ENCODE results near the gene BTBD6.

BTBD6 gene

GRCh38 chr14:105279642-105280361, 31.5 kb downstream of the BTBD6 start:
- WGBS, 2 experiments: 94 to 95% methylated on average over 18 of the region's 18 CpGs
- H3K27ac ChIP-seq (ENCODE audit: insufficient read depth, low read depth, low read length, poor library complexity, severe bottlenecking): no peak overlapping the region
- H3K4me3 ChIP-seq (ENCODE audit: insufficient read depth, low read depth, low read length): no peak overlapping the region
- H3K9me3 ChIP-seq (ENCODE audit: control insufficient read depth, low read length): no peaks in the 10 kb centered on the region
- peaks cover 26% of the 10 kb centered on the region for H3K4me1 ChIP-seq (ENCODE audit: control insufficient read depth, insufficient read depth, low read length)
- H3K36me3 ChIP-seq (ENCODE audit: control insufficient read depth, insufficient read depth, low read length): no peaks in the 10 kb centered on the region
- no peaks in the 10 kb centered on the region for H3K27me3 ChIP-seq (ENCODE audit: control insufficient read depth, insufficient read depth, low read length, poor library complexity, severe bottlenecking)

DNA sequence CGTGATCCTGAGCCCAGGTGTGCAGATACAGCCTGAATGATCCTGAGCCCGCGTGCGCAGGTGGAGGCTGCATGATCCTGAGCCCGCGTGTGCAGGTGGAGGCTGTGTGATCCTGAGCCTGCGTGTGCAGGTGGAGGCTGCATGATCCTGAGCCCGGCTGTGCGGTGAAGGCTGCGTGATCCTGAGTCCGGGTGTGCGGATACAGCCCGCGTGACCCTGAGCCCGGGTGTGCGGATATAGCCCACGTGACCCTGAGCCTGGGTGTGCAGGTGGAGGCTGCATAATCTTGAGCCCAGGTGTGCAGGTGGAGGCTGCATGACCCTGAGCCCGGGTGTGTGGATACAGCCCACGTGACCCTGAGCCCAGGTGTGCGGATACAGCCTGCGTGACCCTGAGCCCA, 32.2 kb downstream of the BTBD6 start:
- WGBS, 2 experiments: 94 to 96% methylated on average over 21 of the region's 21 CpGs
- no peaks in the 10 kb centered on the region for H3K27me3 ChIP-seq (ENCODE audit: control insufficient read depth, insufficient read depth, low read length, poor library complexity, severe bottlenecking)
- H3K4me3 ChIP-seq (ENCODE audit: insufficient read depth, low read depth, low read length): no peak overlapping the region
- peaks cover 19% of the 10 kb centered on the region for H3K4me1 ChIP-seq (ENCODE audit: control insufficient read depth, insufficient read depth, low read length)
- H3K9me3 ChIP-seq (ENCODE audit: control insufficient read depth, low read length): no peaks in the 10 kb centered on the region
- H3K36me3 ChIP-seq (ENCODE audit: control insufficient read depth, insufficient read depth, low read length): no peaks in the 10 kb centered on the region
- no peak overlapping the region for H3K27ac ChIP-seq (ENCODE audit: insufficient read depth, low read depth, low read length, poor library complexity, severe bottlenecking)

DNA sequence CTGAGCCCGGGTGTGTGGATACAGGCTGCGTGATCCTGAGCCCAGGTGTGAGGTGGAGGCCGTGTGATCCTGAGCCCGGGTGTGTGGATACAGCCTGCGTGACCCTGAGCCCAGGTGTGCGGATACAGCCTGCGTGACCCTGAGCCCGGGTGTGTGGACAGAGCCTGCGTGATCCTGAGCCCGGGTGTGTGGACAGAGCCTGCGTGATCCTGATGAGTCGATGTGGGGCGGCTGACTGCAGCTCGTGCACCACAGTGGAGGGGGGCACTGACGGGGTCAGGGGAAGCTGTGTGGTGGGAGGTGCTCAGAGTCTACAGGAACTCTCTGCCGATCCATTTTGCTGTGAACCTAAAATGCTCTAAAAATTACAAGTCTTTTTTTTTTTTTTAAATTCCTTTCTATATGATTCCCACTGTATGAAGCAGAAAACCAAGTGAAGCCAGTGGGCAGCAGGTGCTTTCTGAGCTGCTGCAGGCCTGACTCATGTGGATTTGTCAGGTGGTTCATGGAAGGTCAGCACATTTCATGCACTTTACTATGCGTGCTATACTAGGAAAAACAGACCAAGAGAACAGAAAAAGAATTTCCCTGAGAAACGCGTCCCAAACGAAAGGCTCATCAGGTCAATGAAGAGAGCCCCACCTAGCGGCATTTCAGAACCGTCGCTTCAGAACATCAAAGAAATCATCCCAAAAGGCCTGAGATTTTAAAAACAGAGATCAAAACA, 33.2 kb downstream of the BTBD6 start:
- 74% methylated on average over 23 of the region's 23 CpGs for WGBS, 2 experiments
- Histone ChIP-seq H3K9me3 (ENCODE audit: control insufficient read depth, low read length) (no peaks in the 10 kb centered on the region), H3K27ac (ENCODE audit: insufficient read depth, low read depth, low read length, poor library complexity, severe bottlenecking) (no peak overlapping the region), H3K36me3 (ENCODE audit: control insufficient read depth, insufficient read depth, low read length) (no peaks in the 10 kb centered on the region), H3K4me3 (ENCODE audit: insufficient read depth, low read depth, low read length) (no peak overlapping the region), H3K27me3 (ENCODE audit: control insufficient read depth, insufficient read depth, low read length, poor library complexity, severe bottlenecking) (no peaks in the 10 kb centered on the region), H3K4me1 (ENCODE audit: control insufficient read depth, insufficient read depth, low read length) (peaks cover 19% of the 10 kb centered on the region)

DNA sequence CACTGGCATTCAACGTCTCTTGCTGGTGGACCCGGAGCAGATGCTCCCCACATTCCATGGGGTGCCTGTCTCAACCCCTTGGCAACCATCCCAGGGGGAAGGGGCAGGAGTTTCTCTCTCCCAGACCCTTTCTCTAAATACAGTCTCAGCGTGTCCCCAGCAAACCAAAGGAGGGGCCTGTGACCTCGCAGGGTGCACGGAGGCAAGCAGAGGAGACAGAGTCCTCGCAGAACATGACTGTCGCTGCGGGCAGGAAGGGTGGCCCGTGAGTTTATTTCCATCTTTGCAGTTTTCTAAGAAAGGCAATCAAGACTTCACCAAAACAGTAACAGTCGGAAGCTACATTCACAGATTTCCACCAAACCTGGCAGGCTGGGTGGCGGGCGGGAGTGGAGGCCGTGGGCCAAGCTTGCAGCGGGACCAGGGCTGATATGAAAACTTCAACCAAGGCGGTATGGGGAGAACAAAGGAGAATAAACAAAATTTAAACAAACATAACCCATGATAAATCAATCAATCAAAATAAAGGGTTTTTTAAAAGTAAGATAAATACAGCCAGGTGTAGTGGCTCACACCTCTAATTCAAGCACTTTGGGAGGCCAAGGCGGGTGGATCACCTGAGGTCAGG, 33.9 kb downstream of the BTBD6 start:
- no peak overlapping the region for H3K4me3 ChIP-seq (ENCODE audit: insufficient read depth, low read depth, low read length)

GRCh38 chr14:105283028-105283427, 34.7 kb downstream of the BTBD6 start:
- WGBS, 2 experiments: 39 to 47% methylated on average over 10 of the region's 10 CpGs
- peaks cover 22% of the 10 kb centered on the region for H3K4me1 ChIP-seq (ENCODE audit: control insufficient read depth, insufficient read depth, low read length)

More for the DNA sequence above, 33.9 kb downstream of the BTBD6 start:
- peaks cover 22% of the 10 kb centered on the region for H3K4me1 ChIP-seq (ENCODE audit: control insufficient read depth, insufficient read depth, low read length)
- H3K27ac ChIP-seq (ENCODE audit: insufficient read depth, low read depth, low read length, poor library complexity, severe bottlenecking): no peak overlapping the region
- no peaks in the 10 kb centered on the region for H3K27me3 ChIP-seq (ENCODE audit: control insufficient read depth, insufficient read depth, low read length, poor library complexity, severe bottlenecking)
- WGBS, 2 experiments: 67 to 74% methylated on average over 15 to 16 of the region's 16 CpGs
- no peaks in the 10 kb centered on the region for H3K36me3 ChIP-seq (ENCODE audit: control insufficient read depth, insufficient read depth, low read length)
- no peaks in the 10 kb centered on the region for H3K9me3 ChIP-seq (ENCODE audit: control insufficient read depth, low read length)

GRCh38 chr14:105283899-105284298, 35.6 kb downstream of the BTBD6 start:
- H3K4me1 ChIP-seq (ENCODE audit: control insufficient read depth, insufficient read depth, low read length): peaks cover 22% of the 10 kb centered on the region
- no peak overlapping the region for H3K4me3 ChIP-seq (ENCODE audit: insufficient read depth, low read depth, low read length)
- H3K9me3 ChIP-seq (ENCODE audit: control insufficient read depth, low read length): no peaks in the 10 kb centered on the region
- no peak overlapping the region for H3K27ac ChIP-seq (ENCODE audit: insufficient read depth, low read depth, low read length, poor library complexity, severe bottlenecking)
- H3K27me3 ChIP-seq (ENCODE audit: control insufficient read depth, insufficient read depth, low read length, poor library complexity, severe bottlenecking): no peaks in the 10 kb centered on the region
- no peaks in the 10 kb centered on the region for H3K36me3 ChIP-seq (ENCODE audit: control insufficient read depth, insufficient read depth, low read length)
- 91 to 92% methylated on average over 15 of the region's 15 CpGs for WGBS, 2 experiments

More at GRCh38 chr14:105283028-105283427, 34.7 kb downstream of the BTBD6 start:
- no peaks in the 10 kb centered on the region for H3K9me3 ChIP-seq (ENCODE audit: control insufficient read depth, low read length)
- no peak overlapping the region for H3K4me3 ChIP-seq (ENCODE audit: insufficient read depth, low read depth, low read length)
- H3K27ac ChIP-seq (ENCODE audit: insufficient read depth, low read depth, low read length, poor library complexity, severe bottlenecking): no peak overlapping the region
- no peaks in the 10 kb centered on the region for H3K27me3 ChIP-seq (ENCODE audit: control insufficient read depth, insufficient read depth, low read length, poor library complexity, severe bottlenecking)
- H3K36me3 ChIP-seq (ENCODE audit: control insufficient read depth, insufficient read depth, low read length): no peaks in the 10 kb centered on the region

GRCh38 chr14:105285174-105285573, 36.8 kb downstream of the BTBD6 start:
- WGBS, 2 experiments: 93 to 95% methylated on average over 8 of the region's 8 CpGs
- Histone ChIP-seq H3K4me1 (ENCODE audit: control insufficient read depth, insufficient read depth, low read length) (peaks cover 22% of the 10 kb centered on the region), H3K27ac (ENCODE audit: insufficient read depth, low read depth, low read length, poor library complexity, severe bottlenecking) (no peak overlapping the region), H3K27me3 (ENCODE audit: control insufficient read depth, insufficient read depth, low read length, poor library complexity, severe bottlenecking) (no peaks in the 10 kb centered on the region), H3K4me3 (ENCODE audit: insufficient read depth, low read depth, low read length) (no peak overlapping the region), H3K9me3 (ENCODE audit: control insufficient read depth, low read length) (no peaks in the 10 kb centered on the region), H3K36me3 (ENCODE audit: control insufficient read depth, insufficient read depth, low read length) (no peaks in the 10 kb centered on the region)

GRCh38 chr14:105286759-105287144, 38.4 kb downstream of the BTBD6 start:
- Histone ChIP-seq H3K4me3 (ENCODE audit: insufficient read depth, low read depth, low read length) (no peak overlapping the region), H3K36me3 (ENCODE audit: control insufficient read depth, insufficient read depth, low read length) (no peaks in the 10 kb centered on the region), H3K9me3 (ENCODE audit: control insufficient read depth, low read length) (no peaks in the 10 kb centered on the region), H3K27me3 (ENCODE audit: control insufficient read depth, insufficient read depth, low read length, poor library complexity, severe bottlenecking) (no peaks in the 10 kb centered on the region), H3K4me1 (ENCODE audit: control insufficient read depth, insufficient read depth, low read length) (peaks cover 18% of the 10 kb centered on the region), H3K27ac (ENCODE audit: insufficient read depth, low read depth, low read length, poor library complexity, severe bottlenecking) (no peak overlapping the region)
- WGBS, 2 experiments: 94 to 95% methylated on average over 9 of the region's 9 CpGs

- H3K9me3 ChIP-seq (ENCODE audit: control insufficient read depth, low read length): no peaks in the 10 kb centered on the region
- H3K4me3 ChIP-seq (ENCODE audit: insufficient read depth, low read depth, low read length): no peak overlapping the region
- no peak overlapping the region for H3K27ac ChIP-seq (ENCODE audit: insufficient read depth, low read depth, low read length, poor library complexity, severe bottlenecking)
- peaks cover 11% of the 10 kb centered on the region for H3K4me1 ChIP-seq (ENCODE audit: control insufficient read depth, insufficient read depth, low read length)
- WGBS, 2 experiments: 87 to 88% methylated on average over 24 of the region's 24 CpGs
- H3K27me3 ChIP-seq (ENCODE audit: control insufficient read depth, insufficient read depth, low read length, poor library complexity, severe bottlenecking): no peaks in the 10 kb centered on the region
- no peaks in the 10 kb centered on the region for H3K36me3 ChIP-seq (ENCODE audit: control insufficient read depth, insufficient read depth, low read length)
Measured at GRCh38 chr14:105287249-105288102, 39.1 kb downstream of the BTBD6 start.
